HEK293 (cell line): ENCODE measurements around the gene TOR2A.

Source experiments
- BCL11A ChIP-seq: fragments of 450-650 bp; formaldehyde crosslinking; IDR thresholded peaks from 2 replicates; pipeline ENCODE4 v1.5.1; 2016; ENCODE audit warnings: low read depth, missing biosample characterization, missing genetic modification characterization
- RBAK ChIP-seq: fragments of 450-650 bp; formaldehyde crosslinking; IDR thresholded peaks from 2 replicates; pipeline ENCODE4 v1.5.1; 2016; ENCODE audit warnings: missing biosample characterization, missing genetic modification characterization
- SETDB1 ChIP-seq: IDR thresholded peaks from one replicate; pipeline ENCODE4 v1.6.1; 2017; ENCODE audit warnings: mild to moderate bottlenecking, low read length, moderate library complexity, mixed read lengths; ENCODE audit not compliant: insufficient read length
- ZEB2 ChIP-seq: fragments of 450-650 bp; formaldehyde crosslinking; IDR thresholded peaks from 2 replicates; pipeline ENCODE4 v1.5.1; 2016; ENCODE audit warnings: missing biosample characterization, missing genetic modification characterization
- ZNF239 ChIP-seq: fragments of 450-650 bp; formaldehyde crosslinking; IDR thresholded peaks from 2 replicates; pipeline ENCODE4 v1.5.1; 2016; ENCODE audit warnings: missing biosample characterization, missing genetic modification characterization
- ZNF274 ChIP-seq, 2 experiments: fragments of 200-500 bp in 1 of 2; fragments of 450-650 bp in 1 of 2; sonication (Bioruptor generic) in 1 of 2; formaldehyde crosslinking in 1 of 2; IDR thresholded peaks; 2 replicates each; pipeline versions ENCODE4 v1.5.1 to v1.6.1; 2014 to 2016; ENCODE audit warnings: borderline replicate concordance in 1 of 2, inconsistent platforms in 1 of 2, low read length in 1 of 2, missing biosample characterization in 1 of 2, missing genetic modification characterization in 1 of 2
- ZNF37A ChIP-seq: fragments of 450-650 bp; IDR thresholded peaks from 2 replicates; pipeline ENCODE4 v1.5.1; 2018; ENCODE audit warnings: missing biosample characterization, missing genetic modification characterization
- ZNF707 ChIP-seq: fragments of 450-650 bp; formaldehyde crosslinking; IDR thresholded peaks from 2 replicates; pipeline ENCODE4 v1.5.1; 2016; ENCODE audit warnings: missing biosample characterization, missing genetic modification characterization
- ZSCAN23 ChIP-seq: fragments of 450-650 bp; formaldehyde crosslinking; IDR thresholded peaks from 2 replicates; pipeline ENCODE4 v1.5.1; 2016; ENCODE audit warnings: missing biosample characterization, missing genetic modification characterization
- TF ChIP-seq, protein P1 (sequence below): fragments of 450-650 bp; IDR thresholded peaks from 2 replicates; pipeline ENCODE4 v1.5.1; 2018; ENCODE audit warnings: missing biosample characterization, missing genetic modification characterization
- TF ChIP-seq, protein P2 (sequence below): fragments of 450-650 bp; formaldehyde crosslinking; IDR thresholded peaks from 2 replicates; pipeline ENCODE4 v1.5.1; 2016; ENCODE audit warnings: missing biosample characterization, missing genetic modification characterization
- TF ChIP-seq, protein P3 (sequence below): fragments of 450-650 bp; formaldehyde crosslinking; IDR thresholded peaks from 2 replicates; pipeline ENCODE4 v1.5.1; 2016; ENCODE audit warnings: missing biosample characterization, missing genetic modification characterization
- TF ChIP-seq, protein P4 (sequence below): fragments of 450-650 bp; formaldehyde crosslinking; IDR thresholded peaks from 2 replicates; pipeline ENCODE4 v1.5.1; 2016; ENCODE audit warnings: missing biosample characterization, missing genetic modification characterization, low read depth
- TF ChIP-seq, protein P5 (sequence below): fragments of 450-650 bp; formaldehyde crosslinking; IDR thresholded peaks from 2 replicates; pipeline ENCODE4 v1.5.1; 2016; ENCODE audit warnings: missing biosample characterization, missing genetic modification characterization

DNA sequence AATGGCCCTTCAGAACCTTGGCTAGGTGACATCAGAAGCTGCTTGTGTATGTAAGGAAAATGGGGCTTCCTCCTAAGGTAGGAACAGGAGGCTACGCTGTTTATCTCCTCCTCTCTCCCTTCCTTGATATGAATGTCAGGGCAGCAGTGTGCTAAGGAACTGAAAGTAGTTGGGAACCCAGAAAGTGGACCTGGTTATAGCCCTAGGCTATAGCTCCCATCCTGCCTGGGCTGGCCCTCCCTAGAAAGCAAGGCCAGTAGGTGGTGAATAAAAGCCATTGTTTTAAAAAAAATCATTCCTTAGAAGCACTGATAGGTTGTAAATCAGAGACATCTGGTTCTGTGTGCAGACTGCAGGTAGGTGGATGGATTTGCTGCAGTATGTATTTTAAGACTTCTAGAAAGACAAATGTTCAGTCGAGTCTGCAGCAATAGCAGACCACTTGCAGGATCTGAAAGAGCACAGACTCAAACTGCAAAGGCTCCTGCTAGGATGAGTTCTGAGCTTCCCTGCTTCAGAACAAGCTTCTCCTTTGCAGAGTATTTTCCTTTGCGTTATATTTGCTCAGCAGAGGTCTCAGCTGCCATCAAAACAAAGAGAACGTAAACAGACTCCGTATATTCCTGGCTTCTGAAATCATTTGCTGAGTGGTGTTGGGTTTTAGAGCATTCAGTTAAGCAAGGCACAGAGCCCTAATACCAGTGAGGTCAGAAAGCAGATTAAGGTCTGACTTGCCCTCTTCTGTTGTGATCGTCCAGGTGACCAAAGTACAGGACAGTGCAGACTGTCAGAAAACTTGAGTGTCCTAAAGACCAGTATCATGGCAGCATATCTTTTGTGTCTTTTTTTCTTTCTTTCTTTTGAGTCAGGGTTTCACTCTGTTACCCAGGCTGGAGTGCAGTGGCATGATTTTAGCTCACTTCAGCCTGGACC, 48.4 kb downstream of the TOR2A start:
- TF ChIP-seq, protein P1, sequence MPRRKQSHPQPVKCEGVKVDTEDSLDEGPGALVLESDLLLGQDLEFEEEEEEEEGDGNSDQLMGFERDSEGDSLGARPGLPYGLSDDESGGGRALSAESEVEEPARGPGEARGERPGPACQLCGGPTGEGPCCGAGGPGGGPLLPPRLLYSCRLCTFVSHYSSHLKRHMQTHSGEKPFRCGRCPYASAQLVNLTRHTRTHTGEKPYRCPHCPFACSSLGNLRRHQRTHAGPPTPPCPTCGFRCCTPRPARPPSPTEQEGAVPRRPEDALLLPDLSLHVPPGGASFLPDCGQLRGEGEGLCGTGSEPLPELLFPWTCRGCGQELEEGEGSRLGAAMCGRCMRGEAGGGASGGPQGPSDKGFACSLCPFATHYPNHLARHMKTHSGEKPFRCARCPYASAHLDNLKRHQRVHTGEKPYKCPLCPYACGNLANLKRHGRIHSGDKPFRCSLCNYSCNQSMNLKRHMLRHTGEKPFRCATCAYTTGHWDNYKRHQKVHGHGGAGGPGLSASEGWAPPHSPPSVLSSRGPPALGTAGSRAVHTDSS (tag by site-specific recombination), result no peak
- TF ChIP-seq SETDB1 (no peak), ZNF239 (no peak), ZNF707 (tag by site-specific recombination) (no peak), ZSCAN23 (tag by site-specific recombination) (no peak), RBAK (tag by site-specific recombination) (no peak), BCL11A (no peak), ZNF37A (tag by site-specific recombination) (no peak), ZEB2 (tag by site-specific recombination) (no peak), ZNF274 (IDR thresholded peaks at IDR 0.05; ENCODE audit: low read length) (no peak), ZNF274 (tag by site-specific recombination; IDR thresholded peaks at IDR 0.05; ENCODE audit: borderline replicate concordance) (no peak)
- TF ChIP-seq, protein P2, sequence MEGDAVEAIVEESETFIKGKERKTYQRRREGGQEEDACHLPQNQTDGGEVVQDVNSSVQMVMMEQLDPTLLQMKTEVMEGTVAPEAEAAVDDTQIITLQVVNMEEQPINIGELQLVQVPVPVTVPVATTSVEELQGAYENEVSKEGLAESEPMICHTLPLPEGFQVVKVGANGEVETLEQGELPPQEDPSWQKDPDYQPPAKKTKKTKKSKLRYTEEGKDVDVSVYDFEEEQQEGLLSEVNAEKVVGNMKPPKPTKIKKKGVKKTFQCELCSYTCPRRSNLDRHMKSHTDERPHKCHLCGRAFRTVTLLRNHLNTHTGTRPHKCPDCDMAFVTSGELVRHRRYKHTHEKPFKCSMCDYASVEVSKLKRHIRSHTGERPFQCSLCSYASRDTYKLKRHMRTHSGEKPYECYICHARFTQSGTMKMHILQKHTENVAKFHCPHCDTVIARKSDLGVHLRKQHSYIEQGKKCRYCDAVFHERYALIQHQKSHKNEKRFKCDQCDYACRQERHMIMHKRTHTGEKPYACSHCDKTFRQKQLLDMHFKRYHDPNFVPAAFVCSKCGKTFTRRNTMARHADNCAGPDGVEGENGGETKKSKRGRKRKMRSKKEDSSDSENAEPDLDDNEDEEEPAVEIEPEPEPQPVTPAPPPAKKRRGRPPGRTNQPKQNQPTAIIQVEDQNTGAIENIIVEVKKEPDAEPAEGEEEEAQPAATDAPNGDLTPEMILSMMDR (tag by site-specific recombination), result no peak
- TF ChIP-seq, protein P3, sequence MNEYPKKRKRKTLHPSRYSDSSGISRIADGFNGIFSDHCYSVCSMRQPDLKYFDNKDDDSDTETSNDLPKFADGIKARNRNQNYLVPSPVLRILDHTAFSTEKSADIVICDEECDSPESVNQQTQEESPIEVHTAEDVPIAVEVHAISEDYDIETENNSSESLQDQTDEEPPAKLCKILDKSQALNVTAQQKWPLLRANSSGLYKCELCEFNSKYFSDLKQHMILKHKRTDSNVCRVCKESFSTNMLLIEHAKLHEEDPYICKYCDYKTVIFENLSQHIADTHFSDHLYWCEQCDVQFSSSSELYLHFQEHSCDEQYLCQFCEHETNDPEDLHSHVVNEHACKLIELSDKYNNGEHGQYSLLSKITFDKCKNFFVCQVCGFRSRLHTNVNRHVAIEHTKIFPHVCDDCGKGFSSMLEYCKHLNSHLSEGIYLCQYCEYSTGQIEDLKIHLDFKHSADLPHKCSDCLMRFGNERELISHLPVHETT (tag by site-specific recombination), result no peak
- TF ChIP-seq, protein P4, sequence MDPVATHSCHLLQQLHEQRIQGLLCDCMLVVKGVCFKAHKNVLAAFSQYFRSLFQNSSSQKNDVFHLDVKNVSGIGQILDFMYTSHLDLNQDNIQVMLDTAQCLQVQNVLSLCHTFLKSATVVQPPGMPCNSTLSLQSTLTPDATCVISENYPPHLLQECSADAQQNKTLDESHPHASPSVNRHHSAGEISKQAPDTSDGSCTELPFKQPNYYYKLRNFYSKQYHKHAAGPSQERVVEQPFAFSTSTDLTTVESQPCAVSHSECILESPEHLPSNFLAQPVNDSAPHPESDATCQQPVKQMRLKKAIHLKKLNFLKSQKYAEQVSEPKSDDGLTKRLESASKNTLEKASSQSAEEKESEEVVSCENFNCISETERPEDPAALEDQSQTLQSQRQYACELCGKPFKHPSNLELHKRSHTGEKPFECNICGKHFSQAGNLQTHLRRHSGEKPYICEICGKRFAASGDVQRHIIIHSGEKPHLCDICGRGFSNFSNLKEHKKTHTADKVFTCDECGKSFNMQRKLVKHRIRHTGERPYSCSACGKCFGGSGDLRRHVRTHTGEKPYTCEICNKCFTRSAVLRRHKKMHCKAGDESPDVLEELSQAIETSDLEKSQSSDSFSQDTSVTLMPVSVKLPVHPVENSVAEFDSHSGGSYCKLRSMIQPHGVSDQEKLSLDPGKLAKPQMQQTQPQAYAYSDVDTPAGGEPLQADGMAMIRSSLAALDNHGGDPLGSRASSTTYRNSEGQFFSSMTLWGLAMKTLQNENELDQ (tag by site-specific recombination), result no peak
- TF ChIP-seq, protein P5, sequence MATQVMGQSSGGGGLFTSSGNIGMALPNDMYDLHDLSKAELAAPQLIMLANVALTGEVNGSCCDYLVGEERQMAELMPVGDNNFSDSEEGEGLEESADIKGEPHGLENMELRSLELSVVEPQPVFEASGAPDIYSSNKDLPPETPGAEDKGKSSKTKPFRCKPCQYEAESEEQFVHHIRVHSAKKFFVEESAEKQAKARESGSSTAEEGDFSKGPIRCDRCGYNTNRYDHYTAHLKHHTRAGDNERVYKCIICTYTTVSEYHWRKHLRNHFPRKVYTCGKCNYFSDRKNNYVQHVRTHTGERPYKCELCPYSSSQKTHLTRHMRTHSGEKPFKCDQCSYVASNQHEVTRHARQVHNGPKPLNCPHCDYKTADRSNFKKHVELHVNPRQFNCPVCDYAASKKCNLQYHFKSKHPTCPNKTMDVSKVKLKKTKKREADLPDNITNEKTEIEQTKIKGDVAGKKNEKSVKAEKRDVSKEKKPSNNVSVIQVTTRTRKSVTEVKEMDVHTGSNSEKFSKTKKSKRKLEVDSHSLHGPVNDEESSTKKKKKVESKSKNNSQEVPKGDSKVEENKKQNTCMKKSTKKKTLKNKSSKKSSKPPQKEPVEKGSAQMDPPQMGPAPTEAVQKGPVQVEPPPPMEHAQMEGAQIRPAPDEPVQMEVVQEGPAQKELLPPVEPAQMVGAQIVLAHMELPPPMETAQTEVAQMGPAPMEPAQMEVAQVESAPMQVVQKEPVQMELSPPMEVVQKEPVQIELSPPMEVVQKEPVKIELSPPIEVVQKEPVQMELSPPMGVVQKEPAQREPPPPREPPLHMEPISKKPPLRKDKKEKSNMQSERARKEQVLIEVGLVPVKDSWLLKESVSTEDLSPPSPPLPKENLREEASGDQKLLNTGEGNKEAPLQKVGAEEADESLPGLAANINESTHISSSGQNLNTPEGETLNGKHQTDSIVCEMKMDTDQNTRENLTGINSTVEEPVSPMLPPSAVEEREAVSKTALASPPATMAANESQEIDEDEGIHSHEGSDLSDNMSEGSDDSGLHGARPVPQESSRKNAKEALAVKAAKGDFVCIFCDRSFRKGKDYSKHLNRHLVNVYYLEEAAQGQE (tag by site-specific recombination), result no peak
